Measurements from ENCODE around the gene SDK1.

SDK1 gene

GRCh38 chr7:4001742-4002141 lies 700.7 kb downstream of the SDK1 start:
- no peak for DNase-seq

- DNase-seq = no peak
Observed at GRCh38 chr7:4003503-4003902, 702.5 kb downstream of the SDK1 start.

GRCh38 chr7:4006687-4007086 lies 705.6 kb downstream of the SDK1 start:
- DNase-seq = no peak

- no peak for DNase-seq
Observed at GRCh38 chr7:4009211-4010060, 708.4 kb downstream of the SDK1 start.

- DNase-seq = no peak
Observed at GRCh38 chr7:4010061-4010605, 709.1 kb downstream of the SDK1 start.

DNA sequence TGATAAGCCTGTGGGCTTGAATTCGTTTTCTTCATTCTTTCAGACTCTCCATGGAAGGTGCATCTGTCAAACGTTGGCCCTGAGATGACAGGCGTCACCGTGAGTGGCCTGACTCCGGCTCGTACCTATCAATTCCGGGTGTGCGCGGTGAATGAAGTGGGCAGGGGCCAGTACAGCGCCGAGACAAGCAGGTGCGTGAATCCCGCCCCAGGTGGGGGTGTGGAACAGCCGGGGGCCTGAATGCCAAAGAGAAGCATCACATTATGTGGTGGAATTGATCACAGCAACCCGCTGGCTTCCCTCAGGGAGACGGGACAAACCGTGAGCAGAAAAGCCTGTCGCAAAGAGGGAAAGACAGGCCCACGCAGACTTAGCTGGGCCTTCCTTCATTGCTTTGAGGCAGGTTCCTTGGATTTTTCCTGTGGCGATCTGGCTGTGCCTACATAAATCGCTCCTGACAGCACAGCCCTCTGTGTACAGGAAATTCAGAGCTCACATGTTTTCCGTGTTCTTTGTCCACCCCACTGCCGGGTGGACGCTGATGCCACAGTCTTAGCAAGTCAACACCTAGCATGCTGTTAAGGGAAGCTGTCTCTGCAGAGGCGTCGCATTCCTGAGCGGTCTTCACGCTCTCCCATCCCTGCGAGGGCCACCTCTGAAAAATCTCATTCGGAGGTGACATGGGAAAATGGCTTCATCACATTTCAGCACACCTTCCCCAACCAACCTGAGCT lies 710.0 kb downstream of the SDK1 start:
- no peak for DNase-seq

- no peak for DNase-seq
Observed at GRCh38 chr7:4013793-4014192, 712.7 kb downstream of the SDK1 start.

- DNase-seq = no peak
Observed at GRCh38 chr7:4014346-4015050, 713.4 kb downstream of the SDK1 start.

DNA sequence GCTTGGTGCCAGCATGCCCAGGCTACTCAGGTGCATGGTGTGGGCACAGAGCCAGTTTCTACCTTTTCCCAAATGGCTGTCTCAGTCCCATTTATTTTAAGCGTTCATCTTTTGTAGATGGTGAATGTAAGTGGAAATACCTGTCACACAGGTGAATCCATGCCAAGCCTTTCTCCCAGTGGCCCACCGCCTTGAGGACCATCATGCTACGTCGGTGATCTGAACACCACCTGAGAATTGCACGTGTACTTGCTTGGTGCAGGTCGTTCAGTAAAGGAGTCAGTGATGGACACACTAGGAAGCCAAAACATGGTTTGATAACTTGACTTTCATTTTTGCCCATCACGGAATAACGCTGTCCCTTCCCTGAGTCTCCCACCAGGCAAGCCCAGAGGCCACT lies 714.3 kb downstream of the SDK1 start:
- no peak for DNase-seq

- DNase-seq = no peak
Observed at GRCh38 chr7:4015996-4016395, 714.9 kb downstream of the SDK1 start.

DNA sequence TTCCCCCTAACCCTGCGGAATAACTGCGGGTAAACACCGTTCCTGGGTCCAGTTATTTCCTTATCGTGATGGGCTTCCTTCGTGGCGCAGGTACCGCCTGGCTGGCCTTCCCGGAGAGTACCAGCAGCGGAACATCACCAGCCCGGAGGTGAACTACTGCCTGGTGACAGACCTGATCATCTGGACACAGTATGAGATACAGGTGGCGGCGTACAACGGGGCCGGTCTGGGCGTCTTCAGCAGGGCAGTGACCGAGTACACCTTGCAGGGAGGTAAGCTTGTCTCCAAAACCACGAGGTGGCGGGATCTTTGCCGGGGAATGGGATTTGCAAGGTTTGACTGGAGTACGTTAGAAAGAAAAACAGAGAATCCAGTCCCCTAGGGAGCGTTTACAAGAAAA lies 716.0 kb downstream of the SDK1 start:
- DNase-seq = no peak

DNA sequence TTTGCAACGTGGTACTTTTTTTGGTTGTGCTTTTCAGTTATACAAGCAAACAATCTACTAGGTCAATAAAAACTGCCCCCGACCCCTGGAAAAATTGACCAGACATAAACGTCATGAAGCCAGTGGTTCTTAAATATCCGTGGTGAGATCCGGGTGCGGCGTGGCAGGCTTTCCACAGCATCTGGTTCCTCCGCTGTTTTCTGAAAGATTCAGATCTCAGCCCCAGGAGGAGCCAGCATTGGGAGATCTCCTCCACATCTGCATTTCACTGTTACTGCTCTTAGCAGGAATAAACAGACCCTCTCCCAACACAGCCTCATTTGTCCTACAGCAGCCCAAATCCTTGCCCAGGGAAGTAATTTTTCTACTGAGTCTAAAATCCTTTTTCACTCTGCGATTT lies 716.7 kb downstream of the SDK1 start:
- no peak for DNase-seq

DNA sequence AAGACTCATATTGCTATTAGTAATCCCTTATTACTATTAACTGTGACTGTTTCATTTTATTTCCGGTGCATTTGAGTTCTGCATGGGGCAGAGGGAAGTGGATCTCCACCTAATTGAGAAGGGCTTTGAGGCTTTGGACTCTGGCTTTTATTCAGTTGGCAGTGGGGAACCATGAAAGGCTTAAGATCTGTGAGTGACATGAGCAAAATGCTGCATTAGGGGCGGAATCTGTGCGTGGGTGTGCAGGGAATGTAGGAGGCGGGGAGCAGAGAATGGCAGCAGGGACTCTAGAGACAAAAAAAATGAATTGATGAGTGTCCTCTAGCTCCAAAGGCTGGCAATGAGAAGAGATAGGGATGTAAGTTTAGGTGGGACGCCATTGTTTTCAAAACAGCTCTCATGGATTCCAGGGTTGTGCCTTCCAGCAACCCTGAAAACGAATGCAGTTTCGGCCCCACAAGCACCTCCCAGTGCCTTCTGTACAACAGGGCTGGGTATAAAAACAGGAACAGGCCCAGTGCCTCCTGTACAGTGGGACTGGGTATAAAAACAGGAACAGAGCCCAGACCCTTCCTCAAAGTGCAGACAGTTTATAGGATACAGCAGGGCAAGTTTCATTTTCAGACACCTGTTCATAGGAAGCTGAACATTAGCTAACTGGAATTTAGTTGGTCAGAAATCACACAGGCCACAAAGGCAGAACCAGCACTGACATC lies 717.7 kb downstream of the SDK1 start:
- DNase-seq = no peak

GRCh38 chr7:4020086-4020485 lies 719.0 kb downstream of the SDK1 start:
- DNase-seq = no peak

- no peak for DNase-seq
Observed at GRCh38 chr7:4021413-4021812, 720.4 kb downstream of the SDK1 start.

DNA sequence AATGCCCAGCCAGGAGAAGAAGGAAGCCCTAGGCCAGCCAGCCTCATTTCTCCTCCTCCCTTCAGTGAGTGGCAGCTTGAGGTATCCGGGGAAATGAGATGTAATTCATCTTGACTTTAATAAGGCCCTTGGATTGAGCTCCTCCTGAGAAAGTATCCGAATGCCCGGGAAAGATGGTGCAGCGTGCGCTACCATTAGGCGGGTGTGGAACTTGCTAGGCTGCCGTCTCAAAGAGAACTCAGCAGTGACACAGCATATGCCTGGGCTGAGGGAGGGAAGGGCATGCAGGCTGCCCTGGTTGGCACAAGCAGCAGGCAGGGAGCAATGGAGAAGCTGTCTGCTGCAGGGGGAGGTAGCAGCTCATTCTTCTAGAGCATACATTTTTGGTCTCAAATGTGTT lies 721.2 kb downstream of the SDK1 start:
- no peak for DNase-seq

DNA sequence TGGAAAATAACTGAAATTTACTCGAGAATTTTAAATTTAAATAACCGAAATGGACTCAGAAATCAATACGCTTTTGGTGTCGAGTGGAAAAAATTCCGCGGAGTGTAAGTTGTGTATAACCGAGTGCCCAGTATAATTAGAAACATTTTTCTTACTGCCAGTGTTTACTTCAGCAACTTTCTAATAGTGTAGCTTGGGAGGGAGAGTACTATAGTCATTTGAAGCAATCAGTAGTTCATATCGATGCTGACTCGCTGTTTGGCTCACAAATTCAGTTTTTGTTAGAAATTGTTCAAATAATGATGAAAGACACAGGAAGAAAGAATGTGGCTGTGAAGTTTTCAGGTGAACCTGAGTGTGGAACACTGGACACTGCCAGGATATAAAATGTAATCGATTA lies 722.5 kb downstream of the SDK1 start:
- no peak for DNase-seq

- DNase-seq = no peak
Observed at GRCh38 chr7:4024133-4024532, 723.1 kb downstream of the SDK1 start.

DNA sequence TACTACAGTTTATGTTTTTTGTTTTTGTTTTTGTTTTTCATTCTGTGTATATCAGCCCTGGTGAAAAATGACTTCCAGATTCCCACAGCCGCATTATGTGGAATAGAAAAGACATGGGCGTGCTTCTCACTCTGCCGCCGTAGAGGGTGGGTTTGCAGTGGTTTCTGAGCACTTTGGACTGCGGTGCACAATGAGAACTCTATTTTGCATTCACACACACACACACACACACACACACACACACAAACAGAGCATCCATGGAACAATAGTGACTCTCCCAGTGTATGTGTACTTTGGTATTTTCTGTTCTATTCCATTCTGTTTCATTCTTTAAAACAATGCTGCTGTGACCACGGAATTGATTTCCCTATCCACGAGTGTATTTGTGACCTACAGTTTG lies 723.8 kb downstream of the SDK1 start:
- no peak for DNase-seq

- DNase-seq = no peak
Observed at GRCh38 chr7:4025210-4025609, 724.2 kb downstream of the SDK1 start.

- DNase-seq = no peak
Observed at GRCh38 chr7:4025694-4026615, 724.9 kb downstream of the SDK1 start.
